ENCODE data around the gene CIT.

The CIT gene

GRCh38 chr12:119645535-119646059, 231.5 kb downstream of the CIT start:
- no peak for DNase-seq (ENCODE audit: low read depth)
- no peak for TF ChIP-seq CTCF (IDR thresholded peaks at IDR 0.05; ENCODE audit: insufficient read depth, low read depth, low read length, missing control alignments)

GRCh38 chr12:119644930-119645329, 232.2 kb downstream of the CIT start:
- no peak overlapping the region for H3K4me3 ChIP-seq (ENCODE audit: low read length)
- TF ChIP-seq CTCF (IDR thresholded peaks at IDR 0.05; ENCODE audit: insufficient read depth, low read depth, low read length, missing control alignments), result no peak
- DNase-seq (ENCODE audit: low read depth), result no peak

More at GRCh38 chr12:119645535-119646059, 231.5 kb downstream of the CIT start:
- H3K4me3 ChIP-seq (ENCODE audit: low read length), result no peak overlapping the region

- no peak overlapping the region for H3K4me3 ChIP-seq (ENCODE audit: low read length)
- TF ChIP-seq CTCF (IDR thresholded peaks at IDR 0.05; ENCODE audit: insufficient read depth, low read depth, low read length, missing control alignments), result no peak
- no peak for DNase-seq (ENCODE audit: low read depth)
Measured at GRCh38 chr12:119642986-119643385, 234.1 kb downstream of the CIT start.

Data from epithelial cell of esophagus (primary cell).